Measurements from ENCODE around the gene TMEM151A. TPM values are rescaled to one million over a fixed set of nuclear protein-coding genes. Genes with fewer than 3 reads are reported as not detected.

The TMEM151A gene
- total RNA-seq (ENCODE audit: low replicate concordance) = 0.03 TPM in 1 of 2 replicates, not detected in the other

DNA sequence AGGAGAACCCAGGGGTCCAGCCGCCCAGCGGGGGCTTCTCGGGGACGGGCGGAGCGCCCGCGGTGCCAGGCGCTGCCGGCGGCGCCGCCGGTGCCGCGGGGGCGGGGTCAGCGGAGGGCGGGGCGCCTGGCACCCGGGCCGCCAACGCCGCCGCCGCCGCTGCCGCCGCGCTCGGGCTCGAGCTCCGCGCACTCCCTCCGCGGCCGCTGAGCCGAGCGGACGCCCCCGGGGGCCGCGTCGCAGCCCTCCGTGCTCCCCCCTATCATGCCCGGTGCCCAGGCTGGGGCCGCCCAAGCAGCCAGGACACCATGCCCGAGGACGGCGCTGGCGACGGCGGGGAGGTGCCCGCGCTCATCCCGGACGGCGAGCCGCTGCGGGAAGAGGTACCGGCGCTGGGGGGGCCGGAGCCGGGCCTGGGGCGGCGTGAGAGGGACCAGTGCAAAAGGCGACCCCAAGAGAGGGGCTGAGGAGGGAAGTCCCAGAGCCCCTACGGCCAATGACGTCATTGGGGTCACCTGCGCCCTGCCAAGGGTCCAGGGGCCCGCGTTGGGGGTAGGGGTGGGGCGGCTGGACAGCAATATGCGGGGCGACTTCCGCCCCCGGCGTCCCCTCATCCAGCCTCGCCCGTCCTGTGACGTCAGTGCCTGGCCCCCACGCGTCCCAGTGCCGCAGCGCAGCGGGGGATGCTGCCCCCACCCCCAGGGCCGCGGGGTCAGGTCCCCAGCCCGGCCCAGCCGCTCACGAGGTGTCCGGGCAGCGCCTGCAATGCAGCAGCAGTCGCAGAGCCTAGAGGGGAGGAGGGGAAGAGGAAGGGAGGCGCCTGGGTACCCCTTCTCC lies at the start of gene TMEM151A:
Gene TMEM151A (plus strand): TSS at position 189 of the 837 bp plus-strand sequence. CDS start 120 bp downstream, at position 309.
- Histone ChIP-seq H4K20me1 (ENCODE audit: low read depth) (peaks cover 37% of the 10 kb centered on the region), H3K9ac (no peak within 1 kb of the TSS), H3K4me3 (peak within 1 kb of the TSS; percentile 53), H3F3A (ENCODE audit: low read depth) (peaks cover 19% of the 10 kb centered on the region), H3K9me3 (ENCODE audit: low read depth) (no peaks in the 10 kb centered on the region), H3K79me2 (ENCODE audit: low read depth) (peaks cover 8% of the 10 kb centered on the region), H3K27ac (no peak within 1 kb of the TSS), H3K27me3 (peaks cover 49% of the 10 kb centered on the region), H3K36me3 (no peaks in the 10 kb centered on the region), H3K4me1 (peaks cover 5% of the 10 kb centered on the region), H3K4me2 (peak within 1 kb of the TSS; percentile 89), H2AFZ (replicated peaks) (no peak within 1 kb of the TSS)
- Mint-ChIP-seq H3K9me3 (peaks cover 5% of the 10 kb centered on the region), H3K4me3 (peak within 1 kb of the TSS; percentile 98), H3K4me1 (peaks cover 36% of the 10 kb centered on the region), H3K27ac (no peak within 1 kb of the TSS), H3K27me3 (ENCODE audit: insufficient read depth, low read depth) (peaks cover 39% of the 10 kb centered on the region), H3K36me3 (no peaks in the 10 kb centered on the region)
- TF ChIP-seq, protein P1, sequence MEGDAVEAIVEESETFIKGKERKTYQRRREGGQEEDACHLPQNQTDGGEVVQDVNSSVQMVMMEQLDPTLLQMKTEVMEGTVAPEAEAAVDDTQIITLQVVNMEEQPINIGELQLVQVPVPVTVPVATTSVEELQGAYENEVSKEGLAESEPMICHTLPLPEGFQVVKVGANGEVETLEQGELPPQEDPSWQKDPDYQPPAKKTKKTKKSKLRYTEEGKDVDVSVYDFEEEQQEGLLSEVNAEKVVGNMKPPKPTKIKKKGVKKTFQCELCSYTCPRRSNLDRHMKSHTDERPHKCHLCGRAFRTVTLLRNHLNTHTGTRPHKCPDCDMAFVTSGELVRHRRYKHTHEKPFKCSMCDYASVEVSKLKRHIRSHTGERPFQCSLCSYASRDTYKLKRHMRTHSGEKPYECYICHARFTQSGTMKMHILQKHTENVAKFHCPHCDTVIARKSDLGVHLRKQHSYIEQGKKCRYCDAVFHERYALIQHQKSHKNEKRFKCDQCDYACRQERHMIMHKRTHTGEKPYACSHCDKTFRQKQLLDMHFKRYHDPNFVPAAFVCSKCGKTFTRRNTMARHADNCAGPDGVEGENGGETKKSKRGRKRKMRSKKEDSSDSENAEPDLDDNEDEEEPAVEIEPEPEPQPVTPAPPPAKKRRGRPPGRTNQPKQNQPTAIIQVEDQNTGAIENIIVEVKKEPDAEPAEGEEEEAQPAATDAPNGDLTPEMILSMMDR (IDR thresholded peaks at IDR 0.05) = no peak
- TF ChIP-seq EZH2 (IDR thresholded peaks at IDR 0.05) (peak; percentile 92), EZH2phosphoT487 (IDR thresholded peaks at IDR 0.05) (peak; percentile 73)
- DNase-seq (ENCODE audit: low spot score) = peak; percentile 59

GRCh38 chr11:66242095-66242765 lies 49.5 kb upstream of the TMEM151A start:
- Mint-ChIP-seq H3K9me3 (no peaks in the 10 kb centered on the region), H3K36me3 (peaks cover 9% of the 10 kb centered on the region), H3K27ac (no peak overlapping the region), H3K4me3 (no peak overlapping the region), H3K27me3 (ENCODE audit: insufficient read depth, low read depth) (peaks cover 14% of the 10 kb centered on the region), H3K4me1 (peaks cover 7% of the 10 kb centered on the region)
- no peak overlapping the region for H3K4me2 ChIP-seq
- no peaks in the 10 kb centered on the region for H3K79me2 ChIP-seq (ENCODE audit: low read depth)
- no peaks in the 10 kb centered on the region for H3K9me3 ChIP-seq (ENCODE audit: low read depth)
- TF ChIP-seq EZH2 (IDR thresholded peaks at IDR 0.05) (no peak), EZH2phosphoT487 (IDR thresholded peaks at IDR 0.05) (no peak)
- TF ChIP-seq, protein P1 (IDR thresholded peaks at IDR 0.05) = no peak
- no peak overlapping the region for H3K9ac ChIP-seq
- H4K20me1 ChIP-seq (ENCODE audit: low read depth) = no peaks in the 10 kb centered on the region
- H2AFZ ChIP-seq (replicated peaks) = no peak overlapping the region
- DNase-seq (ENCODE audit: low spot score) = no peak
- H3K4me3 ChIP-seq = no peak overlapping the region
- H3F3A ChIP-seq (ENCODE audit: low read depth) = no peaks in the 10 kb centered on the region
- H3K27me3 ChIP-seq = no peaks in the 10 kb centered on the region
- H3K36me3 ChIP-seq = no peaks in the 10 kb centered on the region
- no peak overlapping the region for H3K27ac ChIP-seq
- H3K4me1 ChIP-seq = no peaks in the 10 kb centered on the region

- Histone ChIP-seq H2AFZ (replicated peaks) (no peak overlapping the region), H3K4me2 (no peak overlapping the region), H3K36me3 (no peaks in the 10 kb centered on the region), H3F3A (ENCODE audit: low read depth) (no peaks in the 10 kb centered on the region), H3K27ac (no peak overlapping the region), H3K27me3 (no peaks in the 10 kb centered on the region), H3K9me3 (ENCODE audit: low read depth) (no peaks in the 10 kb centered on the region), H3K4me1 (no peaks in the 10 kb centered on the region), H3K79me2 (ENCODE audit: low read depth) (no peaks in the 10 kb centered on the region), H4K20me1 (ENCODE audit: low read depth) (no peaks in the 10 kb centered on the region), H3K9ac (no peak overlapping the region), H3K4me3 (no peak overlapping the region)
- no peak overlapping the region for H3K4me3 Mint-ChIP-seq
- TF ChIP-seq EZH2phosphoT487 (IDR thresholded peaks at IDR 0.05) (no peak), EZH2 (IDR thresholded peaks at IDR 0.05) (no peak)
- TF ChIP-seq, protein P1 (IDR thresholded peaks at IDR 0.05) = no peak
- H3K4me1 Mint-ChIP-seq = peaks cover 7% of the 10 kb centered on the region
- peaks cover 12% of the 10 kb centered on the region for H3K27me3 Mint-ChIP-seq (ENCODE audit: insufficient read depth, low read depth)
- no peak for DNase-seq (ENCODE audit: low spot score)
- H3K9me3 Mint-ChIP-seq = no peaks in the 10 kb centered on the region
- peaks cover 9% of the 10 kb centered on the region for H3K36me3 Mint-ChIP-seq
- peak overlapping the region; percentile 87 for H3K27ac Mint-ChIP-seq
Measured at GRCh38 chr11:66243782-66244535, 47.7 kb upstream of the TMEM151A start.

Measured in neural progenitor cell (in vitro differentiated cells).